GM12878 (cell line): ENCODE data around the gene JADE3. TPM values are rescaled to one million over a fixed set of nuclear protein-coding genes. Genes with fewer than 3 reads are reported as not detected.

Experiments
- ATAC-seq: fragments of 200-7000 bp; cut with Tn5 transposase; 3 replicates; pipeline ENCODE4 v1.9.1; 2020; ENCODE audit warnings: mild to moderate bottlenecking, moderate library complexity
- BruUV-seq: library from RNA; stranded (reverse); fragments of 400-500 nt; replicated peaks from 2 replicates; lab custom pipeline; 2021; lab: Mats Ljungman, UMichigan
- CTCF ChIA-PET: fragments of 300-600 bp; sonication (Branson Sonifier 250); formaldehyde crosslinking; extraction: SDS; loops from one replicate; lab custom pipeline; 2021; ENCODE audit warnings: inconsistent platforms; lab: Yijun Ruan, JAX
- POLR2A ChIA-PET: fragments of 350-600 bp; formaldehyde crosslinking; extraction: SDS; loops from one replicate; lab custom pipeline; 2021; ENCODE audit warnings: inconsistent platforms; lab: Charles Lee
- RAD21 ChIA-PET: fragments of 300-600 bp; sonication (Branson Sonifier 250); formaldehyde crosslinking; loops from one replicate; lab custom pipeline; 2023; ENCODE audit warnings: antibody characterized with exemption; ENCODE audit not compliant: unreplicated experiment; lab: Charles Lee
- SMC1A ChIA-PET: fragments of 300-600 bp; sonication (Branson Sonifier 250); formaldehyde crosslinking; loops from one replicate; lab custom pipeline; 2023; ENCODE audit not compliant: unreplicated experiment, uncharacterized antibody; lab: Charles Lee
- DNase-seq: peaks from one replicate; pipeline ENCODE4 v3.0.0-alpha.2; 2011; ENCODE audit warnings: low read depth, low spot score
- FAIRE-seq: peaks from 3 replicates; lab custom pipeline; 2011; peaks lifted over from hg19 to GRCh38; lab: Jason Lieb, UNC
- H2AFZ ChIP-seq: 2 replicates; pipeline ENCODE4 v1.6.0; 2011; ENCODE audit warnings: low read depth, low read length, control low read depth; ENCODE audit not compliant: control insufficient read depth
- H3K27ac ChIP-seq: 2 replicates; pipeline ENCODE4 v1.5.1; 2011; ENCODE audit warnings: control low read depth; ENCODE audit not compliant: control insufficient read depth, insufficient read depth
- H3K27me3 ChIP-seq, 2 experiments: replicated peaks in 1 of 2; 2 replicates each; pipeline versions ENCODE4 v1.6.0 to v1.6.1; 2011; ENCODE audit warnings: low read length in 1 of 2; ENCODE audit not compliant: control insufficient read depth in 2 of 2, insufficient read depth in 2 of 2
- H3K36me3 ChIP-seq, 2 experiments: 2 replicates each; pipeline ENCODE4 v1.5.1; 2011; ENCODE audit warnings: low read length in 1 of 2; ENCODE audit not compliant: control insufficient read depth in 2 of 2, insufficient read depth in 2 of 2
- H3K4me1 ChIP-seq: 2 replicates; pipeline ENCODE4 v1.6.1; 2011; ENCODE audit warnings: mild to moderate bottlenecking, low read length, moderate library complexity, mixed read lengths; ENCODE audit not compliant: control insufficient read depth, insufficient read depth
- H3K4me2 ChIP-seq: 2 replicates; pipeline ENCODE4 v1.6.0; 2011; ENCODE audit warnings: control low read depth; ENCODE audit not compliant: control insufficient read depth, insufficient read depth
- H3K4me3 ChIP-seq: fragments of 200-600 bp; sonication (generic); 2 replicates; pipeline ENCODE4 v1.5.1; 2016
- H3K79me2 ChIP-seq: 2 replicates; pipeline ENCODE4 v1.6.0; 2011; ENCODE audit warnings: low read length; ENCODE audit not compliant: control insufficient read depth, insufficient read depth
- H3K9ac ChIP-seq: 2 replicates; pipeline ENCODE4 v1.8.0; 2011; ENCODE audit warnings: low read length, control low read depth, mixed read lengths; ENCODE audit not compliant: control insufficient read depth, insufficient read depth
- H3K9me3 ChIP-seq: replicated peaks from 3 replicates; pipeline ENCODE4 v1.5.1; 2011; ENCODE audit warnings: mild to moderate bottlenecking, low read length; ENCODE audit not compliant: control insufficient read depth, insufficient read depth
- H4K20me1 ChIP-seq: 2 replicates; pipeline ENCODE4 v1.6.0; 2011; ENCODE audit not compliant: control insufficient read depth, insufficient read depth
- BCL11A ChIP-seq: IDR thresholded peaks from 2 replicates; pipeline ENCODE4 v1.6.1; 2011; ENCODE audit warnings: low read depth, low read length
- CBX5 ChIP-seq: sonication (generic); IDR thresholded peaks from 2 replicates; pipeline ENCODE4 v1.6.1; 2016; ENCODE audit warnings: low read depth, moderate library complexity, mild to moderate bottlenecking, inconsistent platforms
- CHD1 ChIP-seq: IDR thresholded peaks from 2 replicates; pipeline ENCODE4 v1.6.1; 2012; ENCODE audit warnings: low read depth, low read length, improper control_type of control experiment
- CHD2 ChIP-seq: IDR thresholded peaks from 2 replicates; pipeline ENCODE4 v1.6.1; 2011; ENCODE audit warnings: low read depth, low read length, improper control_type of control experiment, borderline replicate concordance
- CREB1 ChIP-seq: IDR thresholded peaks from 2 replicates; pipeline ENCODE4 v1.6.1; 2012; ENCODE audit warnings: low read depth, mild to moderate bottlenecking, inconsistent platforms
- CUX1 ChIP-seq: IDR thresholded peaks from 2 replicates; pipeline ENCODE4 v1.6.1; 2012; ENCODE audit warnings: improper control_type of control experiment, low read depth, low read length; ENCODE audit not compliant: insufficient replicate concordance
- FOXM1 ChIP-seq: IDR thresholded peaks from 2 replicates; pipeline ENCODE4 v1.6.1; 2012; ENCODE audit warnings: low read depth, mild to moderate bottlenecking, inconsistent platforms, low read length, moderate library complexity
- GABPA ChIP-seq: IDR thresholded peaks from 2 replicates; pipeline ENCODE4 v1.6.1; 2014; ENCODE audit warnings: antibody characterized with exemption, low read depth, mild to moderate bottlenecking, inconsistent platforms
- KDM1A ChIP-seq: fragments of 200-600 bp; sonication (generic); IDR thresholded peaks from 2 replicates; pipeline ENCODE4 v1.6.1; 2016; ENCODE audit warnings: borderline replicate concordance
- LARP7 ChIP-seq: fragments of 450-650 bp; IDR thresholded peaks from 2 replicates; pipeline ENCODE4 v1.6.1; 2017; ENCODE audit warnings: mild to moderate bottlenecking
- MEF2A ChIP-seq: IDR thresholded peaks from 2 replicates; pipeline ENCODE4 v1.6.1; 2011; ENCODE audit warnings: low read depth, mild to moderate bottlenecking, low read length, moderate library complexity; ENCODE audit not compliant: insufficient read depth
- PML ChIP-seq: IDR thresholded peaks from 2 replicates; pipeline ENCODE4 v1.6.1; 2012; ENCODE audit warnings: low read length, inconsistent platforms
- RBBP5 ChIP-seq: fragments of 200-600 bp; sonication (generic); conservative IDR thresholded peaks from 2 replicates; pipeline ENCODE4 v1.6.1; 2016
- REST ChIP-seq: IDR thresholded peaks from 2 replicates; pipeline ENCODE4 v1.6.1; 2012; ENCODE audit warnings: mild to moderate bottlenecking, low read depth, low read length
- SREBF1 ChIP-seq: IDR thresholded peaks from 2 replicates; pipeline ENCODE4 v1.6.1; 2012; ENCODE audit warnings: mild to moderate bottlenecking, low read length
- WGBS: methylation state at CpG from one replicate; pipeline ENCODE4 v1.1.6; 2016; ENCODE audit warnings: low lambda C conversion rate; ENCODE audit not compliant: insufficient replicate concordance, insufficient coverage; ENCODE audit errors: missing lambda C conversion rate; 5-methylcytosine and 5-hydroxymethylcytosine counted together
- in situ Hi-C: fragments of 300-500 bp; cut with MboI; formaldehyde crosslinking; loops from 9 replicates; pipeline ENCODE4 v1.14.3; 2018; ENCODE audit warnings: mixed read lengths
- intact Hi-C: fragments of 100-400 bp; cut with micrococcal nuclease; formaldehyde crosslinking; loops from one replicate; pipeline ENCODE4 v1.14.2; 2022; ENCODE audit not compliant: unreplicated experiment
- polyA plus RNA-seq, 11 experiments: library from polyadenylated mRNA; depleted of rRNA in 4 of 11; unstranded in 6 of 11; stranded (reverse) in 5 of 11; fragments of >200 nt; fragmentation: Nextera tagmentation in 4 of 11; fragmentation: Illumina TruSeq in 1 of 11; extraction: Ambion mirVana in 4 of 11; extraction: Trizol in 1 of 11; gene quantifications; 1 replicate in 1 of 11; 2 replicates in 10 of 11; pipeline versions ENCODE4 v1.2.1 to v1.2.3, GENCODE V29; 2011 to 2016; ENCODE audit warnings: inconsistent platforms in 2 of 11, missing spikeins in 2 of 11, low read depth in 1 of 11
- total RNA-seq, 4 experiments: library from RNA; depleted of rRNA in 3 of 4; stranded (reverse); fragments of >200 nt in 3 of 4; fragmentation: Illumina TruSeq in 1 of 4; extraction: Trizol in 1 of 4; gene quantifications; 2 replicates each; pipeline versions ENCODE4 v1.2.1 to v1.2.3, GENCODE V29; 2013 to 2021

JADE3 gene
- total and polyA plus RNA-seq, 10 of the 15 experiments (the other 5 are each of a cell fraction or from before 2014, with no cell fraction given): 0.06 to 13.0 (median 0.65) TPM

GRCh38 chrX:46965125-46965758 is 53.0 kb downstream of the JADE3 start:
- H3K36me3 ChIP-seq: no peaks in the 10 kb centered on the region
- no peaks in the 10 kb centered on the region; the same call in 1 of the 2 replicates for H3K79me2 ChIP-seq
- intact Hi-C loops: loop anchor here (10.0 kb wide), 1 partner anchor 410 kb away; no protein-coding TSS in a partner anchor
- WGBS: 0% methylated on average over 1 of the region's 1 CpG
- ATAC-seq (no peak), FAIRE-seq (no peak), DNase-seq (no peak)
- CTCF ChIA-PET: interaction anchor here (0.6 to 2.5 kb wide), 3 partner anchors 12 to 539 kb away, joined by 3 to 16 read pairs (median 4); no protein-coding TSS in a partner anchor
- no peaks in the 10 kb centered on the region; the same call in 2 of the 3 replicates for H3K9me3 ChIP-seq
- peaks cover 25% of the 10 kb centered on the region for H3K4me1 ChIP-seq
- no peak overlapping the region for H3K4me2 ChIP-seq
- RAD21 ChIA-PET: no interaction called here
- peaks cover 0 to 3% of the 10 kb centered on the region in 2 experiments; a peak in 1 of 4 replicates for H3K27me3 ChIP-seq
- in situ Hi-C loops: no loop called here
- H3K27ac ChIP-seq: no peak overlapping the region
- no peak overlapping the region for H2AFZ ChIP-seq
- no peaks in the 10 kb centered on the region for H4K20me1 ChIP-seq
- TF ChIP-seq RBBP5 (no peak), SREBF1 (no peak), CUX1 (no peak), CHD1 (no peak), GABPA (no peak), CHD2 (no peak), FOXM1 (no peak), MEF2A (no peak), CREB1 (no peak), PML (no peak), LARP7 (no peak), BCL11A (no peak), CBX5 (no peak), KDM1A (no peak), REST (no peak)
- H3K9ac ChIP-seq: no peak overlapping the region
- SMC1A ChIA-PET: no interaction called here
- POLR2A ChIA-PET: no interaction called here
- no TSS peak for BruUV-seq
- no peak overlapping the region for H3K4me3 ChIP-seq
